Gastrocnemius medialis (tissue), 4 donors: ENCODE results near the gene FNDC3A. TPM values are rescaled to one million over a fixed set of nuclear protein-coding genes. Genes with fewer than 3 reads are reported as not detected.

Experiments
- ATAC-seq, 2 donors: fragments of 150-250 bp; one replicate each; pipeline ENCODE4 v1.9.1; 2016
- DNase-seq, 2 donors: peaks; one replicate each; pipeline ENCODE4 v3.0.0-alpha.2; 2019
- H3K27ac ChIP-seq, 4 donors: fragments of 200-600 bp; sonication (generic); 1 replicate in 1 of 4; 2 replicates in 3 of 4; pipeline ENCODE4 v1.5.1; 2016 to 2018; ENCODE audit warnings: mild to moderate bottlenecking in 2 of 4, moderate library complexity in 1 of 4
- H3K27me3 ChIP-seq, 3 donors: fragments of 200-600 bp; sonication (generic) in 2 of 3; 1 replicate in 1 of 3; 2 replicates in 2 of 3; pipeline versions ENCODE4 v1.5.1 to v1.6.0; 2016 to 2019; ENCODE audit warnings: mild to moderate bottlenecking in 1 of 3, moderate library complexity in 1 of 3
- H3K36me3 ChIP-seq, 2 donors: fragments of 200-600 bp; sonication (generic) in 1 of 2; one replicate each; pipeline ENCODE4 v1.5.1; 2017 to 2018
- H3K4me1 ChIP-seq, 2 donors: fragments of 200-600 bp; sonication (generic) in 1 of 2; one replicate each; pipeline ENCODE4 v1.5.1; 2016 to 2017; ENCODE audit warnings: mild to moderate bottlenecking in 2 of 2
- H3K4me3 ChIP-seq, 4 donors: fragments of 200-600 bp; sonication (generic) in 3 of 4; 1 replicate in 1 of 4; 2 replicates in 3 of 4; pipeline ENCODE4 v1.5.1; 2016 to 2019; ENCODE audit warnings: mild to moderate bottlenecking in 2 of 4
- H3K9me3 ChIP-seq, 3 donors: fragments of 200-600 bp; sonication (generic) in 2 of 3; 1 replicate in 1 of 3; 2 replicates in 2 of 3; pipeline ENCODE4 v1.5.1; 2016 to 2019
- POLR2A ChIP-seq, 2 donors: fragments of 450-650 bp; IDR thresholded peaks; one replicate each; pipeline ENCODE4 v1.6.1; 2017; ENCODE audit warnings: antibody characterized with exemption in 2 of 2, mild to moderate bottlenecking in 2 of 2, moderate library complexity in 2 of 2
- in situ Hi-C, 4 donors: fragments of 200-750 bp; cut with MboI; loops; one replicate each; pipeline versions ENCODE4 v1.15.0 to v1.8.0; 2017; ENCODE audit warnings: low sequenced_read_pairs in 4 of 4
- intact Hi-C: fragments of 100-400 bp; cut with DNase I; formaldehyde crosslinking; loops from one replicate; pipeline ENCODE4 v1.15.1; 2023; ENCODE audit warnings: low total_unique reads
- total RNA-seq, 4 donors: library from RNA; depleted of rRNA; stranded (reverse); fragments of >200 nt; gene quantifications; one replicate each; pipeline versions ENCODE4 v1.1.0 to v1.2.3, GENCODE V29; 2016
- TF ChIP-seq, protein P1 (sequence below), 5 experiments: fragments of 450-650 bp in 3 of 5; fragments of 200-600 bp in 2 of 5; sonication (generic) in 2 of 5; IDR thresholded peaks in 4 of 5; conservative IDR thresholded peaks in 1 of 5; 1 replicate in 4 of 5; 2 replicates in 1 of 5; pipeline ENCODE4 v1.5.1; 2016 to 2019; ENCODE audit warnings: antibody characterized with exemption in 5 of 5, mild to moderate bottlenecking in 3 of 5, moderate library complexity in 3 of 5

The FNDC3A gene
- total RNA-seq, 4 donors from 2014 or later: 9.6 to 18.3 (median 10.4) TPM

DNA sequence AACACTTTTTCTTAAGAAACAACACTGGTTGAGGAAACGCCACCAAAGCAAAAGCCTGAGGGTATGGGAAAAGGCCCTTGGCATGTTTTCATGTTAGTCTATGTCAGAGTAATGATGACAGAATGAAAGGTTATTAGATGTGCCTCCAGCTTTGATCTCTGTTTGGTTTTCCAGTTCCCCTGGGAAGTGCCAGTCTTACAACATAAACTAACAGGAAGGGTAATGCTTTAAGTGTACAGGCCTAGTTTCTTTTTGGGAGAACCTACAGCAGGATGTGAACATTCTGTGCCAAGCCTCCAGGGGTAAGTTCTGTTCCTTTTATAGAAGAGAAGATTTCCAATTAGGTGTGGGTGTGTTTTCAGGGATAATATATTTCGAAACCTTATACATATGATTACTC lies 121.7 kb downstream of the FNDC3A start:
- in situ Hi-C loops (no loop called here), intact Hi-C loops (loop anchor here (10.0 kb wide), 3 partner anchors 123 to 397 kb away; partner anchors contain the start of genes CDADC1, FNDC3A and PHF11)
- Histone ChIP-seq H3K9me3 (no peaks in the 10 kb centered on the region), H3K27ac (peak overlapping the region; percentile 58 to 85 (median 76)), H3K4me1 (peaks cover 22 to 23% of the 10 kb centered on the region in 2 donors), H3K4me3 (no peak overlapping the region), H3K27me3 (no peaks in the 10 kb centered on the region), H3K36me3 (no peaks in the 10 kb centered on the region)
- ATAC-seq (no peak), DNase-seq (no peak)
- no peak for TF ChIP-seq POLR2A (IDR thresholded peaks at IDR 0.05)
- TF ChIP-seq, protein P1, sequence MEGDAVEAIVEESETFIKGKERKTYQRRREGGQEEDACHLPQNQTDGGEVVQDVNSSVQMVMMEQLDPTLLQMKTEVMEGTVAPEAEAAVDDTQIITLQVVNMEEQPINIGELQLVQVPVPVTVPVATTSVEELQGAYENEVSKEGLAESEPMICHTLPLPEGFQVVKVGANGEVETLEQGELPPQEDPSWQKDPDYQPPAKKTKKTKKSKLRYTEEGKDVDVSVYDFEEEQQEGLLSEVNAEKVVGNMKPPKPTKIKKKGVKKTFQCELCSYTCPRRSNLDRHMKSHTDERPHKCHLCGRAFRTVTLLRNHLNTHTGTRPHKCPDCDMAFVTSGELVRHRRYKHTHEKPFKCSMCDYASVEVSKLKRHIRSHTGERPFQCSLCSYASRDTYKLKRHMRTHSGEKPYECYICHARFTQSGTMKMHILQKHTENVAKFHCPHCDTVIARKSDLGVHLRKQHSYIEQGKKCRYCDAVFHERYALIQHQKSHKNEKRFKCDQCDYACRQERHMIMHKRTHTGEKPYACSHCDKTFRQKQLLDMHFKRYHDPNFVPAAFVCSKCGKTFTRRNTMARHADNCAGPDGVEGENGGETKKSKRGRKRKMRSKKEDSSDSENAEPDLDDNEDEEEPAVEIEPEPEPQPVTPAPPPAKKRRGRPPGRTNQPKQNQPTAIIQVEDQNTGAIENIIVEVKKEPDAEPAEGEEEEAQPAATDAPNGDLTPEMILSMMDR (IDR thresholded peaks at IDR 0.05 in 4 of 5, conservative IDR thresholded peaks at IDR 0.05 in 1 of 5): no peak

DNA sequence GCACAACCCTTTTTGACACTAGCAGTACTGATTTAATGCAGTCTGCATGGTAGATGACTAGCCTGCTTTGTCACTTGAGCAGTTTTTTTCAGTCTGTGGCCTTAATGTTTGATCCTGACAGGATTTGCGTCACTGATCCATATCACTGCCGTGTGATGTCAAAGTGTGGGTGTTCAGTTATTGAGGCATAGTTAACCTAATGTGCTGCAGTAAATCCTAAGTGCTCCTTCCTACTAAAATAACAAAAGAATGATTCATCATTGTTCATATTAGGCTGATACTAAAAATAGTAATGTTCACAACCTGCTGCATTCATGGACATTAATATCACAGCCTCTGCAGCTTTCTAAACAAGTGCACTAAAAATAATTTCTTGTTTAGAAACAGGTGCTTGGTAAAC lies 122.5 kb downstream of the FNDC3A start:
- Histone ChIP-seq H3K4me3 (no peak overlapping the region), H3K36me3 (no peaks in the 10 kb centered on the region), H3K4me1 (peaks cover 22 to 23% of the 10 kb centered on the region in 2 donors), H3K27ac (peak overlapping the region; percentile 58 to 85 (median 76)), H3K27me3 (no peaks in the 10 kb centered on the region), H3K9me3 (no peaks in the 10 kb centered on the region)
- DNase-seq: no peak
- intact Hi-C loops (loop anchor here (2.0 to 10.0 kb wide), 4 partner anchors 123 to 397 kb away; partner anchors contain the start of genes CDADC1, FNDC3A and PHF11), in situ Hi-C loops (no loop called here)
- peak; percentile 97 to 98 for ATAC-seq
- TF ChIP-seq, protein P1 (IDR thresholded peaks at IDR 0.05 in 4 of 5, conservative IDR thresholded peaks at IDR 0.05 in 1 of 5): no peak
- peak in 1 of 2 donors; percentile 46 for TF ChIP-seq POLR2A (IDR thresholded peaks at IDR 0.05)

DNA sequence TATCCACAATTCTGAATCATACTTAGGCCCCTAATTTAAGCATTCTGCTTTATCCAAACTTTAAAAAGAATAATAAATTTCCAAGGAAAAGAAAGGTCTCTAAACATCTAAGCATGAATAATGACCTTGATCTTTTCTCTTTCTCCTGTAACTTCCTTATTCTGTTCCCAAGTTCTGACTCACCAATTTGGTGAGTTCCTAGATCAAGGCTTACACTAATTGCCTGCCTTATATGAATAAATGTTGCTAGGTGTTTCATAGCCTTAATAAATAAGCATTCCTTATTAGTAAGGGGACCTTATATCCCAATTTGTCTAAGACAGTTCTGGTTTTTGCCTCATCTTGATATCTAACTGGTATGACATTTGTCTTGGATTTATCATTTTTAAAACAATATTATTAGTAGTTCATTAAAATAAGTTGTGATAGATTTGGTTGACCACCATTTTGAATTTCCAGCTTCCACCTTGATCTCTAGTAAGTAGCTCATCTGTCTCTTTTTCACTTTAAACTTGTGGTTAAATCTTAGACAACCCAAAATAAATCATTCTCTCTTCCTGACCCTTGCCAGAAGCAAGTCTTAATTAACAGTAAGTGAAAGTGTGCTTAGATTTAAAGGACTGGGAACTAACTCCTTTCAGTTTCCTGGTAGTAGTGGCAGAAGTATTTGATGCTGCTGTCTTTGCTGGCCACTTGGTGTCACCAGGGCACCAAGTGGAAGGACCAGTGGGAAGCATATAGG lies 123.2 kb downstream of the FNDC3A start:
- no peak for DNase-seq
- Histone ChIP-seq H3K27me3 (no peaks in the 10 kb centered on the region), H3K4me3 (no peak overlapping the region), H3K9me3 (no peaks in the 10 kb centered on the region), H3K27ac (peak overlapping the region; percentile 58 to 85 (median 76)), H3K36me3 (no peaks in the 10 kb centered on the region), H3K4me1 (peaks cover 22 to 23% of the 10 kb centered on the region in 2 donors)
- in situ Hi-C loops: no loop called here
- no peak for TF ChIP-seq POLR2A (IDR thresholded peaks at IDR 0.05)
- TF ChIP-seq, protein P1 (IDR thresholded peaks at IDR 0.05 in 4 of 5, conservative IDR thresholded peaks at IDR 0.05 in 1 of 5): peak in 3 of 5 experiments; percentile 20 to 70 (median 36)
- intact Hi-C loops: loop anchor here (2.0 to 10.0 kb wide), 4 partner anchors 124 to 396 kb away; partner anchors contain the start of genes CDADC1, FNDC3A and PHF11
- ATAC-seq: peak; percentile 28 to 55

DNA sequence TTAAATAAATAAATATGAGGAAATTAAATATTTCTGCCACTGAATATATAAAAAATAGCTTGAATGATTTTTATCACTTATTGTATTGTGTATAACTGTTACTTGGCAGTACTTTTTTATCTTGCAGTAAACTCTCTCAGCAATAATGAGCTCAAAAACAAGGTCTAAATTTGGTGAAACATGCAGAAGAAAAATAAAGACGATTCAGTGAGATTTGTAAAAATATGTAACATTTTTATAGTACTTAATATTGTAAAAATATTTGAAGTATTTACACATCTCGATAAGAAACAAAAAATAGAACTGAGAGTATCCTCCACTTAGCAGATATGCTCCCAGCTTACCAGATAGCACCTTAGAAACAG lies 123.8 kb downstream of the FNDC3A start:
- Histone ChIP-seq H3K27me3 (no peaks in the 10 kb centered on the region), H3K36me3 (no peaks in the 10 kb centered on the region), H3K4me1 (peaks cover 22 to 23% of the 10 kb centered on the region in 2 donors), H3K4me3 (no peak overlapping the region), H3K27ac (peak overlapping the region in 3 of 4 donors; percentile 76 to 85 (median 77)), H3K9me3 (no peaks in the 10 kb centered on the region)
- in situ Hi-C loops: no loop called here
- intact Hi-C loops: loop anchor here (2.0 to 10.0 kb wide), 4 partner anchors 125 to 395 kb away; partner anchors contain the start of genes CDADC1, FNDC3A and PHF11
- TF ChIP-seq, protein P1 (IDR thresholded peaks at IDR 0.05 in 4 of 5, conservative IDR thresholded peaks at IDR 0.05 in 1 of 5): peak in 1 of 5 experiments; percentile 1
- TF ChIP-seq POLR2A (IDR thresholded peaks at IDR 0.05): no peak
- DNase-seq (no peak), ATAC-seq (no peak)
